ENCODE measurements around the gene FRMD4A.

- TF ChIP-seq, protein P1, sequence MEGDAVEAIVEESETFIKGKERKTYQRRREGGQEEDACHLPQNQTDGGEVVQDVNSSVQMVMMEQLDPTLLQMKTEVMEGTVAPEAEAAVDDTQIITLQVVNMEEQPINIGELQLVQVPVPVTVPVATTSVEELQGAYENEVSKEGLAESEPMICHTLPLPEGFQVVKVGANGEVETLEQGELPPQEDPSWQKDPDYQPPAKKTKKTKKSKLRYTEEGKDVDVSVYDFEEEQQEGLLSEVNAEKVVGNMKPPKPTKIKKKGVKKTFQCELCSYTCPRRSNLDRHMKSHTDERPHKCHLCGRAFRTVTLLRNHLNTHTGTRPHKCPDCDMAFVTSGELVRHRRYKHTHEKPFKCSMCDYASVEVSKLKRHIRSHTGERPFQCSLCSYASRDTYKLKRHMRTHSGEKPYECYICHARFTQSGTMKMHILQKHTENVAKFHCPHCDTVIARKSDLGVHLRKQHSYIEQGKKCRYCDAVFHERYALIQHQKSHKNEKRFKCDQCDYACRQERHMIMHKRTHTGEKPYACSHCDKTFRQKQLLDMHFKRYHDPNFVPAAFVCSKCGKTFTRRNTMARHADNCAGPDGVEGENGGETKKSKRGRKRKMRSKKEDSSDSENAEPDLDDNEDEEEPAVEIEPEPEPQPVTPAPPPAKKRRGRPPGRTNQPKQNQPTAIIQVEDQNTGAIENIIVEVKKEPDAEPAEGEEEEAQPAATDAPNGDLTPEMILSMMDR (conservative IDR thresholded peaks at IDR 0.05): no peak
- no peak for TF ChIP-seq EZH2 (IDR thresholded peaks at IDR 0.05; ENCODE audit: low read depth)
Observed at GRCh38 chr10:13984647-13985155, 346.0 kb downstream of the FRMD4A start.
